HL-60 (cell line): ENCODE results near the gene LARP7.

Experiments used
- GABPA ChIP-seq: IDR thresholded peaks from 2 replicates; pipeline ENCODE4 v1.6.1; 2012; ENCODE audit warnings: low read depth
- POLR2AphosphoS5 ChIP-seq: IDR thresholded peaks from 2 replicates; pipeline ENCODE4 v1.6.1; 2012; ENCODE audit warnings: low read depth
- TF ChIP-seq, protein P1 (sequence below): IDR thresholded peaks from one replicate; pipeline ENCODE4 v1.5.1; 2011; ENCODE audit warnings: low read length, control low read depth, inconsistent platforms; ENCODE audit not compliant: insufficient read depth

DNA sequence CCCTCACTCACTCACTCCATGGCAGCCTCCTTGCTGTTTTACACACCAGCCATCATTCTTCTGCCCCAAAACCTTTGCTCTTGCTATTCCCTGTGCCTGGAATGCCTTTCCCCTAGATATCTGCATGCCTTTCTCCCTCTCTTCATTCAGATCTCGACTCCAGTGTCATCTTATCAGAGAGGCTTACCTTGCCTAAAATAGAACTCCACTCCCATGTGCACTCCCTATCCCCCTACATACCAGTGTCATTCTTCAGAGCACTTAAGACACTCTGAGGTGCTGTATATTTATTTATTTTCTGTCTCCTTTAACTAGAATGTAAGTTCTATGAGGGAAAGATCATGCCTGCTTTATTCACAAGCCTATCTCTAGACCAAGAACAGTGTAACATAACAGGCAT, 45.4 kb upstream of the LARP7 start:
- TF ChIP-seq, protein P1, sequence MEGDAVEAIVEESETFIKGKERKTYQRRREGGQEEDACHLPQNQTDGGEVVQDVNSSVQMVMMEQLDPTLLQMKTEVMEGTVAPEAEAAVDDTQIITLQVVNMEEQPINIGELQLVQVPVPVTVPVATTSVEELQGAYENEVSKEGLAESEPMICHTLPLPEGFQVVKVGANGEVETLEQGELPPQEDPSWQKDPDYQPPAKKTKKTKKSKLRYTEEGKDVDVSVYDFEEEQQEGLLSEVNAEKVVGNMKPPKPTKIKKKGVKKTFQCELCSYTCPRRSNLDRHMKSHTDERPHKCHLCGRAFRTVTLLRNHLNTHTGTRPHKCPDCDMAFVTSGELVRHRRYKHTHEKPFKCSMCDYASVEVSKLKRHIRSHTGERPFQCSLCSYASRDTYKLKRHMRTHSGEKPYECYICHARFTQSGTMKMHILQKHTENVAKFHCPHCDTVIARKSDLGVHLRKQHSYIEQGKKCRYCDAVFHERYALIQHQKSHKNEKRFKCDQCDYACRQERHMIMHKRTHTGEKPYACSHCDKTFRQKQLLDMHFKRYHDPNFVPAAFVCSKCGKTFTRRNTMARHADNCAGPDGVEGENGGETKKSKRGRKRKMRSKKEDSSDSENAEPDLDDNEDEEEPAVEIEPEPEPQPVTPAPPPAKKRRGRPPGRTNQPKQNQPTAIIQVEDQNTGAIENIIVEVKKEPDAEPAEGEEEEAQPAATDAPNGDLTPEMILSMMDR = no peak
- TF ChIP-seq POLR2AphosphoS5 = no peak
- no peak for TF ChIP-seq GABPA
